ENCODE results near the gene CCT6B. TPM values are rescaled to one million over a fixed set of nuclear protein-coding genes. Genes with fewer than 3 reads are reported as not detected.

CCT6B gene
- total and polyA plus RNA-seq, 2 of the 13 experiments (the other 11 are each of a cell fraction or from before 2014, with no cell fraction given) = 0.41 to 1.4 TPM

- POLR2A ChIA-PET = no interaction called here
- no TSS peak for BruUV-seq (replicated peaks)
Measured at GRCh38 chr17:34884597-34884996, 76.7 kb downstream of the CCT6B start.

GRCh38 chr17:34883106-34884000, 77.9 kb downstream of the CCT6B start:
- in situ Hi-C loops (cut with HindIII; ENCODE audit: extremely low pct_ligation_motif_present, low pct_unique_long_range_greater_than_20kb) = loop anchor here (25.0 kb wide), 2 partner anchors 346 to 446 kb away; no protein-coding TSS in a partner anchor
- Histone ChIP-seq H3K27ac (ENCODE audit: extremely low read length, insufficient read depth, low read length) (no peak overlapping the region), H3K36me3 (replicated peaks in 1 of 2; ENCODE audit: control insufficient read depth in 1 of 2, insufficient read depth in 2 of 2, low read length in 2 of 2) (no peaks in the 10 kb centered on the region), H3K4me2 (ENCODE audit: low read depth, low read length) (no peak overlapping the region), H3K27me3 (ENCODE audit: control insufficient read depth in 1 of 2, insufficient read depth in 2 of 2, low read length in 2 of 2) (peaks cover 0 to 11% of the 10 kb centered on the region in 2 experiments; a peak in 2 of 5 replicates), H3K4me1 (ENCODE audit: insufficient read depth, low read length) (no peaks in the 10 kb centered on the region), H3K9ac (ENCODE audit: insufficient read depth, low read depth, low read length) (no peak overlapping the region), H3K9me3 (ENCODE audit: low read length) (no peaks in the 10 kb centered on the region), H3K4me3 (replicated peaks in 1 of 3; ENCODE audit: insufficient read depth in 1 of 3, low read depth in 2 of 3, low read length in 3 of 3) (no peak overlapping the region), H4K20me1 (ENCODE audit: insufficient read depth, low read length) (no peaks in the 10 kb centered on the region), H3K79me2 (ENCODE audit: insufficient read depth, low read length) (no peaks in the 10 kb centered on the region), H2AFZ (ENCODE audit: low read length) (no peak overlapping the region)
- ATAC-seq (no peak), FAIRE-seq (no peak), DNase-seq (ENCODE audit: low spot score) (no peak)
- WGBS (ENCODE audit: low lambda C conversion rate) = 13% methylated on average over 9 of the region's 12 CpGs
- no TSS peak for BruUV-seq (replicated peaks)
- intact Hi-C loops (cut with micrococcal nuclease; ENCODE audit: unreplicated experiment) = no loop called here
- TF ChIP-seq ATRX (CRISPR knock-in tag; IDR thresholded peaks at IDR 0.05; ENCODE audit: borderline replicate concordance) (no peak), ZNF780A (CRISPR knock-in tag; IDR thresholded peaks at IDR 0.05) (no peak), MXI1 (IDR thresholded peaks at IDR 0.05; ENCODE audit: borderline replicate concordance, low read depth, low read length) (no peak), FOXM1 (CRISPR knock-in tag; IDR thresholded peaks at IDR 0.05) (no peak), SP5 (CRISPR knock-in tag; IDR thresholded peaks at IDR 0.05; ENCODE audit: borderline replicate concordance, low read depth) (no peak), ZNF782 (CRISPR knock-in tag; IDR thresholded peaks at IDR 0.05; ENCODE audit: borderline replicate concordance) (no peak), FOSL2 (CRISPR knock-in tag; IDR thresholded peaks at IDR 0.05) (no peak), CCAR2 (optimal IDR thresholded peaks at IDR 0.05; ENCODE audit: low read depth, low read length) (no peak), ZFYVE20 (CRISPR knock-in tag; IDR thresholded peaks at IDR 0.05; ENCODE audit: borderline replicate concordance, low read depth) (no peak), KDM6A (CRISPR knock-in tag; IDR thresholded peaks at IDR 0.05; ENCODE audit: low read depth) (no peak), ZBTB21 (CRISPR knock-in tag; IDR thresholded peaks at IDR 0.05) (no peak), SMYD3 (CRISPR knock-in tag; IDR thresholded peaks at IDR 0.05) (no peak)
- TF ChIP-seq, protein P1, sequence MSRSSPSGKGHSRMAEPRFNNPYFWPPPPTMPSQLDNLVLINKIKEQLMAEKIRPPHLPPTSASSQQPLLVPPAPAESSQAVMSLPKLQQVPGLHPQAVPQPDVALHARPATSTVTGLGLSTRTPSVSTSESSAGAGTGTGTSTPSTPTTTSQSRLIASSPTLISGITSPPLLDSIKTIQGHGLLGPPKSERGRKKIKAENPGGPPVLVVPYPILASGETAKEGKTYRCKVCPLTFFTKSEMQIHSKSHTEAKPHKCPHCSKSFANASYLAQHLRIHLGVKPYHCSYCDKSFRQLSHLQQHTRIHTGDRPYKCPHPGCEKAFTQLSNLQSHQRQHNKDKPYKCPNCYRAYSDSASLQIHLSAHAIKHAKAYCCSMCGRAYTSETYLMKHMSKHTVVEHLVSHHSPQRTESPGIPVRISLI (CRISPR knock-in tag; IDR thresholded peaks at IDR 0.05; ENCODE audit: borderline replicate concordance) = no peak
- TF ChIP-seq, protein P2, sequence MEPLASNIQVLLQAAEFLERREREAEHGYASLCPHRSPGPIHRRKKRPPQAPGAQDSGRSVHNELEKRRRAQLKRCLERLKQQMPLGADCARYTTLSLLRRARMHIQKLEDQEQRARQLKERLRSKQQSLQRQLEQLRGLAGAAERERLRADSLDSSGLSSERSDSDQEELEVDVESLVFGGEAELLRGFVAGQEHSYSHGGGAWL (CRISPR knock-in tag; IDR thresholded peaks at IDR 0.05) = no peak
- POLR2A ChIA-PET = no interaction called here
- CTCF ChIA-PET (ENCODE audit: low intra/inter-chr PET ratio, low total read pairs) = no interaction called here

More at GRCh38 chr17:34884597-34884996, 76.7 kb downstream of the CCT6B start:
- peaks cover 0 to 11% of the 10 kb centered on the region in 2 experiments; a peak in 2 of 5 replicates for H3K27me3 ChIP-seq (ENCODE audit: control insufficient read depth in 1 of 2, insufficient read depth in 2 of 2, low read length in 2 of 2)
- DNase-seq (ENCODE audit: low spot score) (no peak), FAIRE-seq (no peak), ATAC-seq (no peak)
- no peaks in the 10 kb centered on the region for H3K4me1 ChIP-seq (ENCODE audit: insufficient read depth, low read length)
- H3K4me3 ChIP-seq (replicated peaks in 1 of 3; ENCODE audit: insufficient read depth in 1 of 3, low read depth in 2 of 3, low read length in 3 of 3) = no peak overlapping the region
- H3K27ac ChIP-seq (ENCODE audit: extremely low read length, insufficient read depth, low read length) = no peak overlapping the region
- no peaks in the 10 kb centered on the region for H3K36me3 ChIP-seq (replicated peaks in 1 of 2; ENCODE audit: control insufficient read depth in 1 of 2, insufficient read depth in 2 of 2, low read length in 2 of 2)
- no peak overlapping the region for H3K9ac ChIP-seq (ENCODE audit: insufficient read depth, low read depth, low read length)
- no peak overlapping the region for H3K4me2 ChIP-seq (ENCODE audit: low read depth, low read length)
- in situ Hi-C loops (cut with HindIII; ENCODE audit: extremely low pct_ligation_motif_present, low pct_unique_long_range_greater_than_20kb) = loop anchor here (25.0 kb wide), 2 partner anchors 347 to 447 kb away; no protein-coding TSS in a partner anchor
- intact Hi-C loops (cut with micrococcal nuclease; ENCODE audit: unreplicated experiment) = no loop called here
- 0% methylated on average over 6 of the region's 9 CpGs for WGBS (ENCODE audit: low lambda C conversion rate)
- H4K20me1 ChIP-seq (ENCODE audit: insufficient read depth, low read length) = no peaks in the 10 kb centered on the region
- no peaks in the 10 kb centered on the region for H3K79me2 ChIP-seq (ENCODE audit: insufficient read depth, low read length)
- TF ChIP-seq KDM5A (IDR thresholded peaks at IDR 0.05; ENCODE audit: borderline replicate concordance, low read length) = no peak
- no peak for TF ChIP-seq IKZF4 (CRISPR knock-in tag; IDR thresholded peaks at IDR 0.05; ENCODE audit: borderline replicate concordance, low read depth, not compliant biosample characterization)
- no peak for TF ChIP-seq ZNF607 (CRISPR knock-in tag; IDR thresholded peaks at IDR 0.05; ENCODE audit: borderline replicate concordance)
- TF ChIP-seq CAMTA2 (CRISPR knock-in tag; IDR thresholded peaks at IDR 0.05; ENCODE audit: borderline replicate concordance) = no peak
- no peak for TF ChIP-seq MATR3 (CRISPR knock-in tag; IDR thresholded peaks at IDR 0.05)
- TF ChIP-seq SMC3 (IDR thresholded peaks at IDR 0.05; ENCODE audit: low read length) = no peak
- TF ChIP-seq ZBTB21 (CRISPR knock-in tag; IDR thresholded peaks at IDR 0.05) = no peak
- no peaks in the 10 kb centered on the region for H3K9me3 ChIP-seq (ENCODE audit: low read length)
- CTCF ChIA-PET (ENCODE audit: low intra/inter-chr PET ratio, low total read pairs) = no interaction called here
- H2AFZ ChIP-seq (ENCODE audit: low read length) = no peak overlapping the region
